CD1c-positive myeloid dendritic cell (primary cell): Measurements from ENCODE around the gene PRDM11.
A peak's percentile ranks its signal among the peaks of the same experiment; 100 is the strongest.

Experiments used
- DNase-seq: peaks from one replicate; pipeline ENCODE4 v3.0.0-alpha.2; 2016; ENCODE audit errors: extremely low spot score

The PRDM11 gene

GRCh38 chr11:45209891-45210699, 63.7 kb downstream of the PRDM11 start:
- DNase-seq, result peak; percentile 52

DNA sequence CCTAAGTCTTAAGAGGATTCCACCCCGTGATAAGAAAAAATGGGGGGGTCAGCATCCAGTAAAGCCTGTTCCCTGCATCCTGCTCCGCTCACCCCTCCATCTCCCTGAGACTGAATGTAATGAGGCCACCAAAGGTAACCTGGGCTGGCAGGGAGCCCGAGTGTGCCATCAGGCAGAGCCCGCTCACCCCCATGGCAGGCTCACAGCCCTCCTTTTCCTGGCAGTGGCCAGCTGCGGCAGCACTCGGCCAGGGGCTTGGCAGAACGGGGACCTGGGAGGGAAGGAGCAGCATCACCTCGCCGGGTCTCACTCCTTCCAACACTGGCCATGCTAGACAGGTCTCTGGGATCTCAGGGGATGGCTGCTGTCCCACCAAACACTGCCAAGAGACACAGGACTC, 64.4 kb downstream of the PRDM11 start:
- no peak for DNase-seq

- DNase-seq, result no peak
These were observed 65.3 kb downstream of the PRDM11 start for GRCh38 chr11:45211732-45212131.

GRCh38 chr11:45212566-45213315, 66.3 kb downstream of the PRDM11 start:
- DNase-seq, result no peak

DNA sequence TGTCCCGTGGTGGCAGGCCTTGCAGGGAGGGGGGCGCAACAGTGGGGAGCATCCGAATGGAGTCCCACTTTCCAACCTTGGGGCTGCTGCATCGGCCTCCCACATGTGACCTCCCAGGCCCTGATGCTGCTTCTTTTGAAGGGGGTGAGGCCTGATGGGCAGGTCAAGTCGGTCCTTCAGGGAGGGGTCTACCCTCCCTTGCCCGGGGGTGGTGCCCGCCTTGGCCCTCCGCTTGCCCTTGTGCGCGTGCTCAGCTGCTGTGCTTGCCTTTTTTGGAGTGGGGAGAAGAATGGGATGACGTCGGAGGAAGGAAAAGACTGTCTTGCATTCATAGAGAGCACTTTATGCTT, 66.9 kb downstream of the PRDM11 start:
- DNase-seq, result no peak

DNA sequence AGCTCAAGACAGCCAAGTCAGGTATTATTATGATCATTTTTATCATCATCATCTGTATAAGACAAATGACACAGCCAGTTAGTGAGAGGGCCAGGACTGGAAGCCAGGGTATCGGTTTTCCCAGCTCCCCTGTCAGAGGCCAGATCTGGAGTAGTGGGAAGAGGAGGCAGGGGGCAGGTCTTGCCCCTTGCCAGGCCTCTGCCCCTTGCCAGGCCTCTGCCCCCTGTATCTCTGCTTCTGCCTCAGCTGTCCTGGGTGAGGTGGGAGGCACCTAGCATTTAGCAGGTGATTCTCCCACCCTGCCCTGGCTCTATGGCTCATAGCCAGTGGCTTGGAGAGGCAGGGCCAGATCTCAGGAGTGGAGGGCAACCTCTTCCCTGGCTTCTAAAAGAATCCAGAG, 67.3 kb downstream of the PRDM11 start:
- no peak for DNase-seq

DNA sequence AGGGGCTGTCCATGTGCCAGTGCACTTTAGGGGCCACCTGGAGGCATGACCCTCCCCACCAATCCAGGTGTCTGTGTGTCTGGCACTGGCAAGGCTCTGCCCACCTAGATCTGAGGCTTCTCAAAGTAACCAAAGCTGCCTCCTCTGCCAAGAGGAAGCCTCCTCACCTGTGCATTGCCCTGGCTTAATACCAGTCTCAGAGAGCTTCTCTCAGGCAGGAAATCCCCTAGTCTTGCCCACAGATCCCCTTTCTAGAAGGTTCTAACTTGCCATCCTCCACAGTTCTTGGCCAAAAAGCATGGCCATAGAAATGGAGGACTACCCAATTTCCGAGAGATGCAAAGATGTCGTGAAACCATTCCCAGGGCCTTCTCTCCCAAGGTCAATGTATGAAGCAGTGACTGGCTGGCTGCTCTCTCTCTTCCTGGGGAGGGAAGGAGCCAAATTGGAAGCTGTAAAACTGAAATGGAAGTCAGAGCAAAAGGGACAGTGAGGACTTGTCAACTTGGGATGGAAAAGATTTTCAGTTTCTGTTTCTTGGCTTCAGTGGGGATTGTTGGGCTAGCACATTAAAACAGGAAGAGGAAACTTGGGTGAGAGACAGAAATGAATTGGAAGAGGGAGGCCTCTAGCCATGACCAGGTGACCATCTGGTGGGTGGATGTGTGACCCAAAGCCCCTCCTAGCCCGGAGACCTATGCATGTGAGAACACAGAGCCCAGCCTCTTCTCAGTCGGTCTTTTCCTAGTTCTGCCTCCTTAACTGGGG, 68.8 kb downstream of the PRDM11 start:
- no peak for DNase-seq

GRCh38 chr11:45216031-45216430, 69.6 kb downstream of the PRDM11 start:
- DNase-seq, result no peak

GRCh38 chr11:45216901-45217300, 70.5 kb downstream of the PRDM11 start:
- DNase-seq, result no peak

GRCh38 chr11:45217991-45218390, 71.6 kb downstream of the PRDM11 start:
- DNase-seq, result no peak

DNA sequence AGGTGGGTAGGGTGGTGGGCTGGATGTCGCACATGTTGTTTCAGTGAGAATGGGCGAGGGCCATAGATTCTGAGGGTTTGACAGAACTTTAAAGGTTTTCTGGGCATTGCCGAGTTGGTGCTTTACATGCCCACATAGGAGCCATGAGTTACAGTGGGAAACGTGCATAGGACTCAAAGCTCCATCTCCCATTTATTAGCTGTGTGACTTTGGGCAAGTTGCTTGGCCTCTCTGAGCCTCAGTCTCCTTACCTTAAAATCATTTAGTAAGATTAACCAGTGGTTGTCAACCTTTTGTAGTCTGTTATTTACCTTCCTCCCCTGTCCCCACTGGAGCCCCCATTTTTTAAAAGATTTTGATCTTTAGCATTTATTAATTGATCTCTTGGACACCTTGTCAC, 72.3 kb downstream of the PRDM11 start:
- DNase-seq, result no peak

DNA sequence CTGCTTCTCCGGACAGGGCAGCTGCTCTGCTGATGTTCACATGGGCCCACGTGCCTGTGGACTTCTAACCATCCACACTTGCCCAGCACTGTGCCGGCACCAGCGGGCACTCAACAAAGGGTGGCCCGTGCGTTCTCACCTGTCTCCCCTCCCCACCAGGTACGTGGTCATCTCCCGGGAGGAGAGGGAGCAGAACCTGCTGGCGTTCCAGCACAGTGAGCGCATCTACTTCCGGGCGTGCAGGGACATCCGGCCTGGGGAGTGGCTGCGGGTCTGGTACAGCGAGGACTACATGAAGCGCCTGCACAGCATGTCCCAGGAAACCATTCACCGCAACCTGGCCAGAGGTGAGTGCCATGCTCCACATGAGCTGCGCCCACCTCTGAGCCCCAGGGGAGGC, 73.0 kb downstream of the PRDM11 start:
- DNase-seq, result no peak

GRCh38 chr11:45223496-45223895, 77.1 kb downstream of the PRDM11 start:
- DNase-seq, result no peak

DNA sequence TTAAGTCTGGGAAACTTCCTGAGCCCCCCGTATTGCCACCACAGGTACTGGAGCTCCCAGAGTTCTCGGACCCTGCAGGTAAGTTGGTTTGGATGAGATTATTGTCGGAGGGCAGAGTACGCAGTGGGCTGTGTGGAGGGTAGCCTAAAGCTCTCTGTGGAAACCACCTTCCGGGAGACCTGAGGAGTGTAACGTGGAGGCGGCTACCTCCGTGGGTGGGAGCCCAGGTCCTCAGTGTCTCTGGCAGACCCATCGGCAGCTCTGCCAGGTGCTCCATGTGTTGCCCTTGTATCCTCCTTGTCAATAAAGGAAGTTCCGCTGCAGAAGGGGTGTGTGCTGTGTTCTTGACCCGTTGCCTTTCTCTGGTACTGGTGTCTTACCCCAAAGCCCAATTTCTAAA, 78.3 kb downstream of the PRDM11 start:
- no peak for DNase-seq

GRCh38 chr11:45225277-45225676, 78.8 kb downstream of the PRDM11 start:
- DNase-seq, result no peak

GRCh38 chr11:45225961-45226871, 79.8 kb downstream of the PRDM11 start:
- DNase-seq, result no peak

GRCh38 chr11:45226901-45227300, 80.5 kb downstream of the PRDM11 start:
- no peak for DNase-seq

- DNase-seq, result no peak
These were observed 81.4 kb downstream of the PRDM11 start for GRCh38 chr11:45227836-45228235.

GRCh38 chr11:45229401-45230020, 83.1 kb downstream of the PRDM11 start:
- no peak for DNase-seq

DNA sequence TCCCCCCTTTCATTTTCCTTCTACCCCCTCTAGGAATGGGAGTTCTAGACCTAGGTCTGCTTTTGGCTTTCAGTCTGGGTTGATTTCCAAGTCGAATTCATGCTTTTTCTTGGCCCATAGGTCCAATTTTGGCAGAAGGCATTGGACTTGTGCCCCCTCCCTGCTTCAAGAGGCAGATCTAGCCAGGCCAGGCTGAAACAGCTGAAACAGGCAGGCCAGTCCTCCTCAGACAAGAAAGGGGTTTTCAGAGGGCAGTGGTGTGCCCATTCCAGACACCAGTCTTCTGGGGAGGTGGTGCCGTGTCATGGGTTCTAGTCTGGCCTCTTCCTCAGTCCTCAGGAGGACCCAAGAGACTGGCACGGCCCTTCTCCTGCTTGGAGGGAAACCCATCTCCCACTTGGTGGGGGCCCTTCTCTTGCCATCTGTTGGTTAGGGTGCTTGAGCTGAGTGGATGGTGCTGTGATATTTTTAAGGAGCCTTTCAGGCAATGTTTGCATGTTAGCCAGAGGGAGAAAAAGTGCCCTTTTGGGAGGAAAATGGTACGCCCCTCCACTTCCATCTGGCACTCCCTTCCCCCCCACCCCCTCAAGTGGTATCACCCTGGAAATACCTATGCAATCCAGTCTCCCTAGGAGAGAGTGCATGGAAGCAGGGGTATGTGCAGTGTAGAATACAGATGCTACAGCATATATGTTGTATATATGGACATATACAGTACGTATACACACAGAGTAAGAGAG, 86.1 kb downstream of the PRDM11 start:
- DNase-seq, result no peak
